Measurements from ENCODE around the gene GNAI2. TPM values are rescaled to one million over a fixed set of nuclear protein-coding genes. Genes with fewer than 3 reads are reported as not detected.

GNAI2 gene
- total RNA-seq, 1 experiment from 2014 or later, result 185 TPM

DNA sequence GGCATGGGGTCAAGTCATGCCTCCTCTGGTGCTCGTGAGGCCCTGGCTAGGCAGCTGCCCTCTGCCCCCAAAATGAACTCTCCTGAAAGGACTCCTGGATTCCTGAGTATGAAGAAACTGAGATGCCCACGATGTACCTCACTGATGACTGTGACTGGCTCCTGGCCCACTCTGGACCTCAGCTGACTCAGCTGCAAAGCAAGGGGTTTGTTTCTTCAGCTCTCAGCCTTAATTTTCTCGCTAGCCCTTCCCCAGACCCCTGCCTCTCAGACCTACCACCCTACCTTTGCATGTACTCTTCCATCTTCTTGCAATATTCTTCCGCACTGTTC lies 5.2 kb upstream of the GNAI2 start (continued):
- TF ChIP-seq, protein P1, sequence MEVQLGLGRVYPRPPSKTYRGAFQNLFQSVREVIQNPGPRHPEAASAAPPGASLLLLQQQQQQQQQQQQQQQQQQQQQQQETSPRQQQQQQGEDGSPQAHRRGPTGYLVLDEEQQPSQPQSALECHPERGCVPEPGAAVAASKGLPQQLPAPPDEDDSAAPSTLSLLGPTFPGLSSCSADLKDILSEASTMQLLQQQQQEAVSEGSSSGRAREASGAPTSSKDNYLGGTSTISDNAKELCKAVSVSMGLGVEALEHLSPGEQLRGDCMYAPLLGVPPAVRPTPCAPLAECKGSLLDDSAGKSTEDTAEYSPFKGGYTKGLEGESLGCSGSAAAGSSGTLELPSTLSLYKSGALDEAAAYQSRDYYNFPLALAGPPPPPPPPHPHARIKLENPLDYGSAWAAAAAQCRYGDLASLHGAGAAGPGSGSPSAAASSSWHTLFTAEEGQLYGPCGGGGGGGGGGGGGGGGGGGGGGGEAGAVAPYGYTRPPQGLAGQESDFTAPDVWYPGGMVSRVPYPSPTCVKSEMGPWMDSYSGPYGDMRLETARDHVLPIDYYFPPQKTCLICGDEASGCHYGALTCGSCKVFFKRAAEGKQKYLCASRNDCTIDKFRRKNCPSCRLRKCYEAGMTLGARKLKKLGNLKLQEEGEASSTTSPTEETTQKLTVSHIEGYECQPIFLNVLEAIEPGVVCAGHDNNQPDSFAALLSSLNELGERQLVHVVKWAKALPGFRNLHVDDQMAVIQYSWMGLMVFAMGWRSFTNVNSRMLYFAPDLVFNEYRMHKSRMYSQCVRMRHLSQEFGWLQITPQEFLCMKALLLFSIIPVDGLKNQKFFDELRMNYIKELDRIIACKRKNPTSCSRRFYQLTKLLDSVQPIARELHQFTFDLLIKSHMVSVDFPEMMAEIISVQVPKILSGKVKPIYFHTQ (CRISPR knock-in tag; IDR thresholded peaks at IDR 0.05), result no peak
- TF ChIP-seq ZNF263 (CRISPR knock-in tag; IDR thresholded peaks at IDR 0.05; ENCODE audit: low read depth) (no peak), JAZF1 (CRISPR knock-in tag; IDR thresholded peaks at IDR 0.05) (no peak), TP53 (CRISPR knock-in tag; IDR thresholded peaks at IDR 0.05) (no peak), IRF1 (CRISPR knock-in tag; IDR thresholded peaks at IDR 0.05) (no peak), AFF4 (CRISPR knock-in tag; IDR thresholded peaks at IDR 0.05; ENCODE audit: borderline replicate concordance) (no peak), NR1H2 (CRISPR knock-in tag; IDR thresholded peaks at IDR 0.05) (no peak), NFATC4 (CRISPR knock-in tag; IDR thresholded peaks at IDR 0.05) (no peak), MAX (CRISPR knock-in tag; IDR thresholded peaks at IDR 0.05) (no peak), ETV6 (CRISPR knock-in tag; IDR thresholded peaks at IDR 0.05) (no peak)
- TF ChIP-seq, protein P2, sequence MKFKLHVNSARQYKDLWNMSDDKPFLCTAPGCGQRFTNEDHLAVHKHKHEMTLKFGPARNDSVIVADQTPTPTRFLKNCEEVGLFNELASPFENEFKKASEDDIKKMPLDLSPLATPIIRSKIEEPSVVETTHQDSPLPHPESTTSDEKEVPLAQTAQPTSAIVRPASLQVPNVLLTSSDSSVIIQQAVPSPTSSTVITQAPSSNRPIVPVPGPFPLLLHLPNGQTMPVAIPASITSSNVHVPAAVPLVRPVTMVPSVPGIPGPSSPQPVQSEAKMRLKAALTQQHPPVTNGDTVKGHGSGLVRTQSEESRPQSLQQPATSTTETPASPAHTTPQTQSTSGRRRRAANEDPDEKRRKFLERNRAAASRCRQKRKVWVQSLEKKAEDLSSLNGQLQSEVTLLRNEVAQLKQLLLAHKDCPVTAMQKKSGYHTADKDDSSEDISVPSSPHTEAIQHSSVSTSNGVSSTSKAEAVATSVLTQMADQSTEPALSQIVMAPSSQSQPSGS (CRISPR knock-in tag; IDR thresholded peaks at IDR 0.05; ENCODE audit: borderline replicate concordance, low read depth), result no peak

DNA sequence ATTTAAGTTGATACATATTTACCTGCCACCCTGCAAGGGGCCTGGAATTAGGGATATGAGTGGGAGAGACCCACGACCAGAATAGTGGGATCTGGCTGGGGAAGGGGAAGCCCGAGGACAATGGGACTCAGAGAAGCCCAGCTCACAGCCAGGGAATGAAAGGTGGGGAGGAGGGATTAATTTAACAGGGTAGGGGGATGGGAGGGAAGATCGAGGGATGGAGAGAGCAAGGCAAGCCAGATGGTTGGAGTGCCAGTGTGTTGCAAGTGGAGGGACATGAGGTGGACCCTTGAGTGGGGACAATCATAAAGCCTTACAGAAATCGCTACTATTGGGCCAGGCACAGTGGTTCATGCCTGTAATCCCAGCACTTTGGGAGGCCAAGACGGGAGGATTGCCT lies 4.4 kb upstream of the GNAI2 start:
- no peaks in the 10 kb centered on the region for H3K9me3 Mint-ChIP-seq
- ChIA-PET CTCF (interaction anchor here (6.8 to 17.1 kb wide), 2 partner anchors 15 to 38 kb away, joined by 154 to 604 read pairs; partner anchors contain the start of gene GNAT1), POLR2A (no interaction called here)
- no peak for TF ChIP-seq GABPB1 (CRISPR knock-in tag; IDR thresholded peaks at IDR 0.05)
- no peak for TF ChIP-seq ESRRA (CRISPR knock-in tag; IDR thresholded peaks at IDR 0.05; ENCODE audit: borderline replicate concordance)
- TF ChIP-seq MXD4 (CRISPR knock-in tag; IDR thresholded peaks at IDR 0.05; ENCODE audit: borderline replicate concordance), result no peak
- no peak for TF ChIP-seq TP53 (CRISPR knock-in tag; IDR thresholded peaks at IDR 0.05)
- TF ChIP-seq ZNF138 (CRISPR knock-in tag; conservative IDR thresholded peaks at IDR 0.05), result no peak
- no peak overlapping the region for H3K4me3 Mint-ChIP-seq
- ATAC-seq (no peak), DNase-seq (ENCODE audit: low spot score) (no peak)
- H3K4me1 Mint-ChIP-seq, result peaks cover 22% of the 10 kb centered on the region
- no peak overlapping the region for H3K27ac Mint-ChIP-seq
- H3K36me3 Mint-ChIP-seq, result no peaks in the 10 kb centered on the region
- H3K27me3 Mint-ChIP-seq (ENCODE audit: low read depth), result peaks cover 4% of the 10 kb centered on the region

DNA sequence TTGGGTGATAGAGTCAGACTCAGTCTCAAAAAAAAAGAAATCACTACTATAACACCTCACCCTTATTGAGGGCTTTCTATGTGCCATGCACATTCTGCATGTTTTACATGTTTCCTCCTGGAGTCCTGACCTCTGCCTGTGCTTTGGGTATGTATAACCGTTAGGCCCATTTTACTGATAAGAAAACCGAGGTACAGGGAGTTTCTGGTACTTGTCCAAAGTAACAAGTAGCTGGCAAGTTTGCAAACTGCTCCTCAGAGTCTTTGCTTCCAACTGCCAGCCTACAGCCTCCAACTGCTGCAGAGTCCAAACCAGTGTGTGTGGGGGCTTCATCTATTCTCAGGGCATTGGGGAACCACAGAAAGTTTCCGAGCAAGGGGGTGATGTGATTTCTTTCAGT lies 3.7 kb upstream of the GNAI2 start:
- Mint-ChIP-seq H3K4me1 (peaks cover 24% of the 10 kb centered on the region), H3K4me3 (no peak overlapping the region), H3K27ac (no peak overlapping the region), H3K36me3 (no peaks in the 10 kb centered on the region), H3K27me3 (ENCODE audit: low read depth) (no peaks in the 10 kb centered on the region), H3K9me3 (no peaks in the 10 kb centered on the region)
- DNase-seq (ENCODE audit: low spot score) (no peak), ATAC-seq (no peak)
- CTCF ChIA-PET, result interaction anchor here (2.5 kb wide), 1 partner anchor 15 kb away, joined by 13 read pairs; no protein-coding TSS in a partner anchor
- POLR2A ChIA-PET, result no interaction called here
- no peak for TF ChIP-seq MLX (CRISPR knock-in tag; IDR thresholded peaks at IDR 0.05)
- TF ChIP-seq, protein P3, sequence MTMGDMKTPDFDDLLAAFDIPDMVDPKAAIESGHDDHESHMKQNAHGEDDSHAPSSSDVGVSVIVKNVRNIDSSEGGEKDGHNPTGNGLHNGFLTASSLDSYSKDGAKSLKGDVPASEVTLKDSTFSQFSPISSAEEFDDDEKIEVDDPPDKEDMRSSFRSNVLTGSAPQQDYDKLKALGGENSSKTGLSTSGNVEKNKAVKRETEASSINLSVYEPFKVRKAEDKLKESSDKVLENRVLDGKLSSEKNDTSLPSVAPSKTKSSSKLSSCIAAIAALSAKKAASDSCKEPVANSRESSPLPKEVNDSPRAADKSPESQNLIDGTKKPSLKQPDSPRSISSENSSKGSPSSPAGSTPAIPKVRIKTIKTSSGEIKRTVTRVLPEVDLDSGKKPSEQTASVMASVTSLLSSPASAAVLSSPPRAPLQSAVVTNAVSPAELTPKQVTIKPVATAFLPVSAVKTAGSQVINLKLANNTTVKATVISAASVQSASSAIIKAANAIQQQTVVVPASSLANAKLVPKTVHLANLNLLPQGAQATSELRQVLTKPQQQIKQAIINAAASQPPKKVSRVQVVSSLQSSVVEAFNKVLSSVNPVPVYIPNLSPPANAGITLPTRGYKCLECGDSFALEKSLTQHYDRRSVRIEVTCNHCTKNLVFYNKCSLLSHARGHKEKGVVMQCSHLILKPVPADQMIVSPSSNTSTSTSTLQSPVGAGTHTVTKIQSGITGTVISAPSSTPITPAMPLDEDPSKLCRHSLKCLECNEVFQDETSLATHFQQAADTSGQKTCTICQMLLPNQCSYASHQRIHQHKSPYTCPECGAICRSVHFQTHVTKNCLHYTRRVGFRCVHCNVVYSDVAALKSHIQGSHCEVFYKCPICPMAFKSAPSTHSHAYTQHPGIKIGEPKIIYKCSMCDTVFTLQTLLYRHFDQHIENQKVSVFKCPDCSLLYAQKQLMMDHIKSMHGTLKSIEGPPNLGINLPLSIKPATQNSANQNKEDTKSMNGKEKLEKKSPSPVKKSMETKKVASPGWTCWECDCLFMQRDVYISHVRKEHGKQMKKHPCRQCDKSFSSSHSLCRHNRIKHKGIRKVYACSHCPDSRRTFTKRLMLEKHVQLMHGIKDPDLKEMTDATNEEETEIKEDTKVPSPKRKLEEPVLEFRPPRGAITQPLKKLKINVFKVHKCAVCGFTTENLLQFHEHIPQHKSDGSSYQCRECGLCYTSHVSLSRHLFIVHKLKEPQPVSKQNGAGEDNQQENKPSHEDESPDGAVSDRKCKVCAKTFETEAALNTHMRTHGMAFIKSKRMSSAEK (CRISPR knock-in tag; IDR thresholded peaks at IDR 0.05; ENCODE audit: borderline replicate concordance), result no peak
- TF ChIP-seq ZNF232 (CRISPR knock-in tag; IDR thresholded peaks at IDR 0.05), result no peak
- TF ChIP-seq ZNF671 (CRISPR knock-in tag; IDR thresholded peaks at IDR 0.05), result no peak
- no peak for TF ChIP-seq SP1 (CRISPR knock-in tag; conservative IDR thresholded peaks at IDR 0.05)
- TF ChIP-seq NR3C1 (CRISPR knock-in tag; conservative IDR thresholded peaks at IDR 0.05; ENCODE audit: low read depth), result no peak

Data from WTC11 (cell line).